ENCODE results near the gene SNCB.

The SNCB gene

GRCh38 chr5:176618783-176619182, 11.6 kb downstream of the SNCB start:
- no peak for TF ChIP-seq TAF1 (IDR thresholded peaks at IDR 0.05; ENCODE audit: borderline replicate concordance, insufficient read depth, low read length)
- TF ChIP-seq REST (IDR thresholded peaks at IDR 0.05; ENCODE audit: insufficient read depth in 1 of 2, low read depth in 2 of 2, low read length in 2 of 2), result no peak
- no peak for TF ChIP-seq FOXP2 (optimal IDR thresholded peaks at IDR 0.05; ENCODE audit: borderline replicate concordance, extremely low read depth, extremely low read length, insufficient read depth)
- TF ChIP-seq POLR2AphosphoS5 (IDR thresholded peaks at IDR 0.05; ENCODE audit: low read depth, low read length), result no peak
- no peak for TF ChIP-seq SIN3A (IDR thresholded peaks at IDR 0.05; ENCODE audit: borderline replicate concordance, insufficient read depth, low read length)

DNA sequence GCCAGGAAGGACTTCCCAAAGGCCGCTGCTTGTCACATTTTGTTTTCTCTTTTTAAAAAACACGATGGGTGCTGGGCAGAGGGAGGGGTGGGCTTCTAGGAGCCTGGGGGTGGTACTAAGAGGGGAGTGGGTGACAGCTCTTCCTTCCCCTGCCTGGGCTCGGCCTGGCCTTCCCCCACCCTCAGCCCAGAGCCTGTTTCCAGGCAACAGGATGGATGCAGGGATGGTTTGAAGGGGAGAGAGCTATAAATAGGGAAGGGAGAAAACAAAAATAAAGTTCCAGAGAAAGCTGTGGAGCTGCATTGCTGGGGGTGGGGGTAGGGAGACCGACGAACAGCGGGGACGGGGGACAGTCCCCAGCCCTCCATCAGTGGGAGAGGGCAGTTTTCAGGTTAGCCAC, 13.8 kb downstream of the SNCB start:
- TF ChIP-seq TAF1 (IDR thresholded peaks at IDR 0.05; ENCODE audit: borderline replicate concordance, insufficient read depth, low read length) (no peak), POLR2AphosphoS5 (IDR thresholded peaks at IDR 0.05; ENCODE audit: low read depth, low read length) (no peak), REST (IDR thresholded peaks at IDR 0.05; ENCODE audit: insufficient read depth in 1 of 2, low read depth in 2 of 2, low read length in 2 of 2) (no peak), FOXP2 (optimal IDR thresholded peaks at IDR 0.05; ENCODE audit: borderline replicate concordance, extremely low read depth, extremely low read length, insufficient read depth) (no peak), SIN3A (IDR thresholded peaks at IDR 0.05; ENCODE audit: borderline replicate concordance, insufficient read depth, low read length) (no peak)

GRCh38 chr5:176614805-176615478, 15.4 kb downstream of the SNCB start:
- no peak for TF ChIP-seq FOXP2 (optimal IDR thresholded peaks at IDR 0.05; ENCODE audit: borderline replicate concordance, extremely low read depth, extremely low read length, insufficient read depth)
- no peak for TF ChIP-seq SIN3A (IDR thresholded peaks at IDR 0.05; ENCODE audit: borderline replicate concordance, insufficient read depth, low read length)
- no peak for TF ChIP-seq TAF1 (IDR thresholded peaks at IDR 0.05; ENCODE audit: borderline replicate concordance, insufficient read depth, low read length)
- TF ChIP-seq POLR2AphosphoS5 (IDR thresholded peaks at IDR 0.05; ENCODE audit: low read depth, low read length), result no peak

DNA sequence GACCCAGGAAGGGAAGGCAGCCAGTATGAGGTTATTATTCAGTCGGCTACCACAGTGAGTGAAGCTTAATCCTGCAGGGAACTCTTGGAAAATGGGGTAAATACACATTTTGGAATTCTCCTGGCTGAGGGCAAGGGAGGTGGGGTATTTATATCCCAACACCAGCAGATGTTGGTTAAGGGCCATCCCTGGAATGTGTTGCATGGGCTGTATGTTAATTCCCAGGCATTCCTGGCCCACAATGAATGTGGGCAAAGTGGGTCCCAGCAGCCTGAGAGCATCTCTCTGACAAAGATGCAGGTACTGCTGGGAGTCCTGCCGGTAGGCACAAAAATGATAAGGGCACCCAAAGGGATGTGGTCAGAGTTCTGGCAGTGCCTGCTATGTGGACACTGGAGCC, 17.5 kb downstream of the SNCB start:
- TF ChIP-seq REST (IDR thresholded peaks at IDR 0.05; ENCODE audit: insufficient read depth in 1 of 2, low read depth in 2 of 2, low read length in 2 of 2), result no peak
- no peak for TF ChIP-seq POLR2AphosphoS5 (IDR thresholded peaks at IDR 0.05; ENCODE audit: low read depth, low read length)
- TF ChIP-seq SIN3A (IDR thresholded peaks at IDR 0.05; ENCODE audit: borderline replicate concordance, insufficient read depth, low read length), result no peak
- no peak for TF ChIP-seq FOXP2 (optimal IDR thresholded peaks at IDR 0.05; ENCODE audit: borderline replicate concordance, extremely low read depth, extremely low read length, insufficient read depth)
- no peak for TF ChIP-seq TAF1 (IDR thresholded peaks at IDR 0.05; ENCODE audit: borderline replicate concordance, insufficient read depth, low read length)

- no peak for TF ChIP-seq FOXP2 (optimal IDR thresholded peaks at IDR 0.05; ENCODE audit: borderline replicate concordance, extremely low read depth, extremely low read length, insufficient read depth)
- TF ChIP-seq REST (IDR thresholded peaks at IDR 0.05; ENCODE audit: insufficient read depth in 1 of 2, low read depth in 2 of 2, low read length in 2 of 2), result no peak
- no peak for TF ChIP-seq SIN3A (IDR thresholded peaks at IDR 0.05; ENCODE audit: borderline replicate concordance, insufficient read depth, low read length)
- no peak for TF ChIP-seq TAF1 (IDR thresholded peaks at IDR 0.05; ENCODE audit: borderline replicate concordance, insufficient read depth, low read length)
- no peak for TF ChIP-seq POLR2AphosphoS5 (IDR thresholded peaks at IDR 0.05; ENCODE audit: low read depth, low read length)
These were observed 18.3 kb downstream of the SNCB start for GRCh38 chr5:176612008-176612407.

Measured in PFSK-1 (cell line).